GM21723 (cell line): ENCODE measurements around the gene MAP2K5.

Experiments
- ATAC-seq: cut with Tn5 transposase; IDR thresholded peaks from one replicate; pipeline ENCODE4 v1.9.1; 2021; ENCODE audit warnings: mild to moderate bottlenecking, moderate library complexity; ENCODE audit not compliant: unreplicated experiment

MAP2K5 gene

DNA sequence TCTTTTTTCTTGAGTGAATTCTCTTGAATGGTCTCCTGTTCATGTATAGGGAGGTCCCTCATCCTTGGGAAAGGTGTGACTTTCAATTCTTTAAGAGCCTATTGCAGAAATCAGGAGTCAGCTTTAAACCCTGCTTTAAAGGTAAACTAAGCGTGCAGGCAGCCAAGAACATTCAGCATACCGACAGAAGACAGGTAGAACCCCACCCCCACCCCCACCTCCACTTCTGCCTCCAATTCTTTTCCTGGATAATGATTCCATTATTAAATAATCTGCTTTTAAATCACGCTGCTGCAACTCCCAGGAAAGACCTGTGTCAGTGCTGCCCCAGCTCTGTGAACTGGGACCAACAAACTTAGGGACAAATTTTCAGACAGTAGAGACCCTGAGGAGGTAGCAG is 233.5 kb downstream of the MAP2K5 start:
- no peak for ATAC-seq

DNA sequence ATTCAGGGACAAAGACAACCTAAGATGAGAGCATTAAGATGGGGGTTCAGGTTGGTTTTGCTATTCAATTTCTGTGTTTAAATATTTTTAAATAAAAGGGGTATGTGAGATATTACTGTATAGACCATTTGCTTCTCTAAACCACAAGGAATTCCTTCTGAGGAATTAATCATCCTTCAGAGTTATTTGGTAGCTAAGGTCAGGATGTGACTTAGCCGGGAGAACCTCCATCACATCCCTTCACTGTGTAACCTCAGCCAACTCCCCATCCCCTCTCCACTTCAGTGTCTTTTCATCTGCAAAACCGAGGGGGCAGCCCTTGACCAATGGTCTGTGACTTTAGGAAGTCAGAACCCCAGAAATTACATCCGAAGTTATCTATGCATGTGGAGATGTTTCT is 234.1 kb downstream of the MAP2K5 start:
- no peak for ATAC-seq

DNA sequence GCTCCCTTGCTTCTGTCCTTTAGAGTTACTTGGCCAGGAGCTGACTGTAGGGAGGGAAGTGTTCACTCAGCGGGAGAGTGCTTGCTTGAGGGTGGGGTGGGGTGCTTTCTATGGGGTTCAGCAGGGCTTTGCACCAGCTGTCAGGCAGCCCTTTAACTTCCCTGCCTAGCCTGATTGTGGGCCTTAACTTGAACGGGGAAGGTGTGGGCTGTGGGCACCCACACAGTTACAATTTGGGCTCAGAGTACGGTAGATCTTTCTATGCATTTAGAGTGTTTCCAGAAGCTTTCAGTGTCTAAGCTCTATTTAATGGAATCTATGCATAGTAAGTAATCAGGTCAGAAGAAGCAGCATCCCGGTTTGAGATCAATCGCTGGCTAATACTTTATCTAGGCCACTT is 234.6 kb downstream of the MAP2K5 start:
- ATAC-seq: no peak

DNA sequence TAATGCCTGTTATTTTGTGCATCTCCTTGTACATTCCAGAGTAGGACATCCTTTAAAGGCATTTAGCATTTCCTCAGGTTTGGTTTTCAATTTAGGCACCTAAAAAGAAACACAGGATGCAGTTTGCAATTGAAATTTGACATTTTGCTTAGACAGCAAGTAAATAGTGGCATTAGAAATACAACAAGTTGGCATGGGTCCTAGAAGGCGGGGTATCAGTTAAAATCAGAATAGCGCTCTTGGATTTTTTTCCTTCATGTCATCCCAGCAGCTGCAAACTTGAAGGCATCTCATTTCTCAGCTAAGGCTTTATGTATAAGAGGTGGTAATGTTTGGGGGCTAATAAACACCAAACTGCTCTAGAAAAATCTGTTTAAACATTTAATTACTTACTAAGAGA is 235.3 kb downstream of the MAP2K5 start:
- ATAC-seq: no peak

DNA sequence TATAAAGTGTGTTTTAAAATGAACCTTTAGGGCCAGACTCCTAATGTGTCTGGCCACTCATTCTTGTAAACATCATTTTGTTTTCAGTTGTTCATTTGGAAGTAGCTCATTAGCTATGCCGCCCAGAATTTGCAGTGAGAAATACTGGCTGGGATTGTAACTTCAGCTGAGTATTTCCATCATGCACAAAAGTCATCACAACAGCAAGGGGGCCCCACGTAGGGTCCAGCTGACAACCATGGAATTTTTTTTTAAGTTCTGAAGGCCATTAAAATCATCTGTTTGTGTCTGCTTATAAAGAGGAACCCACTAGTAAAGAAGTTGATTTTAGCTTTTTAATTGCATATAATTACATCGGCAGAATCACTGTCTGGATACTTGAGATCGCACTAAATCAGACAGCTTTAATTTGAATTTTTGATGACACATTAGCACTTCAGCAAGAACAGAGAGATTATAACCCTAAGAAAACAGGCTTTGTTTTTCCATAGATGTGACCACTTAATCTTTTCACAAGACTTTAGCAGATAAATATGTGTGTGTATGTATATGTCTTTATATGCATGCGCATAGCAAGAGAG is 236.6 kb downstream of the MAP2K5 start:
- ATAC-seq: no peak

DNA sequence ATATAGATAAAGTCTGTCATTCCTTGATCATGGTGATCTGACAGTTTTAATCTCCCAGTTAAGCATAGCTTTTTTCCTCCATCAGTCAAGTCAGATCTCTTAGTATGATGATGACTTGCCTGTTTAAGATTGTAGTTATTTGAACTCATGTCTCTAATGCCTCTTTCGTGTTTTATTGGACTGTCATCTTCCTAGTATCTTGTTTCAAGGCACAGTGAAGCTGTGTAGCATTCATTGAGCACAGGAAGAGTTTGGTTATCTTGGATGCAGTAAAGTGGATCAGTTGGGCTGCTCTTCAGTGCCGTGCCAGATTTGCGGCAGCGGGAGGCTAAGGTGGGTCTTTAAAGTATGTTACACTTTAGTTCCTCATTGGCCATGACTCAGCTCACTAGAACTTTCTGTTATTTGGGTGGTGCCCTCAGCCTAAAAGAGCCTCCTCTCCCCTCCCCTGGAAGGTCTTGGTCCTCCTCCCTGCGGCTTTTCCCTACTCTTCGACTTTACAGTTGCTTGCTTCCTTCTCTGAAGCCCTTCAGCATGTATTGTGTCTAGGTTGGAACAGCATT is 237.1 kb downstream of the MAP2K5 start:
- ATAC-seq: no peak

DNA sequence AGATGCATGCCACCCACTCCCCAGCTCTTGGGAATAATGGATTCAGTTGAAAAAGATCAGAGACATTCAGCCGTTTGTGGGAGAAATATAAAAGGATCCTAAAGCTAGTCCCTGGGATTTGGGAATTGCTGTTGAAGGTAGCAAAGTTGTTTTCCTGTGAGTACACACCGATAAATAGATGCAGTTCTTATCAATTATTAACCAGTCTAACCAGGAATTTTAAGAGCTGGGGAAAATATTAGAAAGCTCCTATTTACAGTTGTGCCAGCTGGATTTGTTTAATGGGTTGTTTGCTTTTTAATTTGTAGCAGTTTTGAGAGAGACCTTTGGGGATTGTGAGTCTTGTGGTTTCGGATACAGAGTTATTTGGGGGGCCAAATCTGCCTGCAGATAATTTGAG is 238.6 kb downstream of the MAP2K5 start:
- no peak for ATAC-seq

DNA sequence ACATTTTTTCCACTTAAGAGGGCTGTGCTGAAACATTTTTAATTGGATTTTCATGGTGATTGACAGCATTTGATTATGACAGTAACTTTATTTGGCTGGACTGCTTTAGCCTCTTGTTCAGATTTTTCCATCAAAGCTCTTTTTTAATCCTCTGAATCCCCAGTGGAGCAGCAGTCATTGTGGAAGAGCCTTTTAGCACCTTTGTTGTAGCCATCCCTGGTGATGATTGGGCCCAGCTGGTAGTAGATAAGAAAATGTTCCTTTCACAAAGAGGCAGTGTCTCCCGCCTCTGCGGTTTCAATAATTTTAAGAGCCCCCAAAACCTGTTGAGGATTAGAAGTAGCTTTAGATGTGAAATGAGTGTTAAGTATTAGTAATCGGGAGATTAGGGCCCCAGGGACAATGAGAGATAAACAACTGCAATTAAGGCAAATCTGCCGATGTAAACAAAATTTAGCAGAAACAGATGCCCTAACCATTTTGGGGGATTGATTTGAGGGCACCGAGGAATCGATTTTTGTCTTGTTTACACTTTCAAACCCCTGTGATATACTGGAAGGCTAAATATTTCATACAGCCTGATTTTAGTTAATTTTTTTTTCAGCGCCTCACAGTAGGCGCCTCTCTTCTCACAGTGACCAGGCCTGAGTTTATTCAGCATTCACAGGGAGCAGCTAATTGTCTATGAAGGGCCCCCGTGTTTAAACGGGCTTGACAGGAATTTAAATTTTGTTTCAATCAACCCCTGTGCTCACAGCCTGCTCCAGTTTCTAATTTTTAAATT is 239.6 kb downstream of the MAP2K5 start:
- ATAC-seq: no peak

DNA sequence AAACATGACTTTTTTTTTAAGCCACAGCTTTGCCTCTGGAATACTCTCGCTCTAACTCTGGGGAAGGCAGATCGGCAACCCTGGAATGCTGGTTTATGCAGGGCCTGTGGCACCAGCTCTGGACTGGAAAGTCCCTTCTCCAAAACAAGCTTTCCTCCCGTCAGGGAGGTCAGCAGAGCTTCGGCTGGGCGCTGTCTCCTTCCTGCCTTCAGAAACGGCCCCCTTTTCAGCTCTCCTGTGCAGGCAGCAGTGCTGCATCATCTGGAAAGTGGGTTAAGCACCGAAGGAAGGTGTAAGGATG is 240.1 kb downstream of the MAP2K5 start:
- ATAC-seq: no peak

DNA sequence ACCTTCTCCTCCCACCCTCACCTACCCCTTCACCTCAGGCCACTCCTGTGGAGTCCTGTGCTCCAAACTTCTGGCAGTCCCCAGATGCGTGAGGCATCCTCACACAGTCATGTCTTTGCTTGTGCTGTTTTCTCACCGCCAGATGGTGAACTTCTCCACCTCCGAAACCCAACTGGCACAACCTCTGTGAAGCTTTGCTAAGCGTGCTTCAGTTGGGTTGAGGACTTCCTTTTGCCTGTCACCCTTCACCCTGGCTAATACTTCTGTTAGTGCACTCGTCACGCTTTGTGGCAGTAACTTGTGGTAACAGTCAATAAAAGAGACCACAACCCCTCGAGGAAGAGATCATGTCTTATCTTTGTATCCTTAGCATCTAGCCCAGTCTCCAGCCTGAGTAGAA is 240.8 kb downstream of the MAP2K5 start:
- peak; percentile 58 for ATAC-seq

DNA sequence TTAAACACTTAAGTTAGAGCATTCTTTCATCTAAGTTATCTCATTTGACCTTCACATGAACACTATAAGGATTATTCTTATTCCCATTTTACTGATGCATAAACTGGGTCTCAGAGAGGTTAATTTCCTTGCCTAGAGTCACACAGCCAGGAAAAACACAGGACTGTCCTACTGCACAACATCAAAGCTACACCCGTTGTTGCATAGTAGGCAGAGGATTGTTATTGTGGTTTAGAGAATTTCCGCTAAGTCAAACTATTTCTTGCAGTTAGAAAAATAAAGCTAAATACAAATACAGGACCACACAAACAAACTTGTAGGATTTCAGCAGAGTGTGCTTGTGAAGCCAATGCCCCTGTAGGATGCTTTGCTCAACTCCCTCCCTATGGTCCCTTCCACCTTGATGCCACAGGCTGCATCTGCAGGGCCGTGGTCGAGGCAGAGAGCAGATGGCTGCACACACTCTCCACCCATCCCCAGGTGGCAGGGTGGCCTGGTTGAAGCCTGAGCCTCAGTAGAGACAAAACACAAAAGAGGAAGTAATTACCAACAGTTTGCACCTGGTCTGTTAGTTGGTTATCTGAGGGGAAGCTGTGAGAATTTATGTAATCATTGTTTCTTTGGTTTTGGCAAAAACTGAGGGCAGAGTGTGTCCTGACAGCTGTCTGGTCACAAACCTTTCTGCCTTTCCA is 241.7 kb downstream of the MAP2K5 start:
- ATAC-seq: peak; percentile 85

DNA sequence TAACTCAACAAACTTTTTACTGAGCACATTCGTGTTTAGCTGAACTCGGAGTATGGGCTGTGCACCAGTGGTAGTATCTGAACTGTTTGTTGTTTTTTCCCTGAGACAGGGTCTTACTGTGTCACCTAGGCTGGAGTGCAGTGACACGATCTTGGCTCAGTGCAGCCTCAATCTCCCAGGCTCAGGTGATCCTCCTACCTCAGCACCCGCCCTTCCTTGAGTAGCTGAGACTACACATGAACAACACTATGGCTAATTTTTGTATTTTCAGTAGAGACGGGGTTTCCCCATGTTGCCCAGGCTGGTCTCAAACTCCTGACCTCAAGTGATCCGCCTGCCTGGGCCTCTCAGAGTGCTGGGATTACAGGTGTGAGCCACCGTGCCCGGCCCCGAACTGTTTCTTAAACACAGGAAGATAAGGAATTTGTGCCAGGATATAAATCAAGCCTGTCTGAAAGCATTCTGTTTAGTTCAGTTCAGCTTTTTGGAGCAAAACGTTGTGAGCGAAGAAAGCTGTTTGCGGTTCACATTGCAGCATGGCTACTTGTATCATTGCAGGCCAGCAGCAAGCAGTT is 242.4 kb downstream of the MAP2K5 start:
- peak; percentile 16 for ATAC-seq

DNA sequence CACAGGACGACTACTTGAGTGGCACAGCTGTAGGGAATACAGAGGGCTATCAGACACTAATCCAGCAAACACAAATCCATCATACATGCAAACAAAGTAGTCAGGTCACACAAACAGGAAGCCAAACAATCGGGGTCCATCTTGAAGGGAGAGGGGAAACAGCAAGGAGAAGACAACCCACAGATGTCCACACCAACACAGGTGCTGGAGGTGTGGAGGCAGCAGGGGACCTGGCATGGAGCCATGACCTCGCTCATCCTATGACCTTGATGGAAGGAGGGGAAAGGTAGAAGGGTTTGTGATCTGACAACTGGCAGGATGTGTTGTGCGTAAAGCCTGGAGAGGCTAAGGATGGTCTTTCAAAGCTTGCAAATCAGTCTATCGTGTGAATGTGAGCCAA is 242.9 kb downstream of the MAP2K5 start:
- no peak for ATAC-seq

DNA sequence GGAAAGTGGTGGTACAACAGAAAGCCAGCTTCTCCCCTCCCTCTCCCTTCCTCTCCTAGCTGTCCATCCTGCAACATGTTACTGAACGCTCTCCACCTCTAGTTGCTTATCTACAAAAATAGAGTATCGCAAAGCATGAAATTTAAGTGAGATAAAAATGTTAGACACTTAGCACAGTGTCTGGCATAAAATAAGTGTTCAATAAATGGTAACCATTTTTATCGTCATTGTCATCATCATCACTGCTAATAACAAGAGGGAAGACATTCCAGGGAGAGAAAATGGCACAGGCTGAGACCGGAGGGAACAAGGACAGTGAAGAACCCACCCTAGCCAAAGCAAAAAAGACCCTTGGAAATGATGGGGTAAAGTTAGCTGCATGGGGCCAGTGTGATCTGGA is 244.1 kb downstream of the MAP2K5 start:
- ATAC-seq: no peak

DNA sequence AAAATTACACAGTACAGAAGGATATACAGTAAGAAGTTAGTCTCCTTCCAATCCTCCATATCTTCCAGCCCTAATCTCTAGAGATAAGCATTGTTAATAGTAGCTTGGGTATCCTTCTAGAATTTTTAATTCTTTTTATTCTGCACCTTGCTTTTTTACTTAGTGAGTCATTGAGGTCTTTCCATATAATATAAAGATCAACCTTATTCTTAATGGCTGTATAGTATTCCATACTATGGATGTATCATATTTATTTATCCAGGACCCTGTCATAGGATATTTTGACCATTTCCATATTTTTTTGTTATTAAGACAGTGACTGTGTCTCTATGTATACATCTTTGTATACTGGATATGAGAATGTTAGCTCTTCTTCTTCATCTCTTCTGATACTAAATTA is 246.5 kb downstream of the MAP2K5 start:
- ATAC-seq: no peak

DNA sequence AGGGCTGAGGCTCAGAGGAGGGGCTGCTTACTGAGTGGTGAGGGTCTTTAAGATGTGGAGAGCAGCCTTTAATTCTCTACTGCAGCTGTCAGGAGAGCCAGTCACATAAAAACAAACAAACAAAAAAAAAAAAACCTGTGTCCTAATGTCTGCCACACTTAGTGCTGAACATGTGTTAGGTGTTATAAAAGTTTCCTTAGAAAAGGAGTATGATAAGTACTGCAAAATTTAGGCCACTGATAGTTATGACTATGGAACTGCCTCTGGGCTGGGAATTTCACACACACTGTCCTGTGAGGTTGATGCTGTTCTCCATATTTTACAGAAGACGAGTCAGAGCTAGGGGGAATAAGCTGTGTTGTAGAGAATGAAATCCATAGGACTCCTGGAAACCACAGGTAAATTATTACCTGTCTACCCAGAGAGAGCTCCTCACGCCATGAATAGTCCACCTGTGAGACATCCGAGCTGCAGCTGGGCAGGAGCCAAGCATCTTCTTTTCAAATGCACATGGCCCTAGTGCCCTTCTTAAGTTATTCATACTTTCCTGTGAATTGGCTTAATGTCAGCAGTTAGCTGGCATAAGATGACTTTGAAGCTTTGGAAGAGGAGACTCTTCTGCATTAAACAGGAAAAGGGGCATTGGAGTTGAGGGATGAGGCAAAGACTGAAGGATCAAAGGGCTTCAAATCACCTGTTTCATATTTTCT is 248.3 kb downstream of the MAP2K5 start:
- ATAC-seq: no peak

DNA sequence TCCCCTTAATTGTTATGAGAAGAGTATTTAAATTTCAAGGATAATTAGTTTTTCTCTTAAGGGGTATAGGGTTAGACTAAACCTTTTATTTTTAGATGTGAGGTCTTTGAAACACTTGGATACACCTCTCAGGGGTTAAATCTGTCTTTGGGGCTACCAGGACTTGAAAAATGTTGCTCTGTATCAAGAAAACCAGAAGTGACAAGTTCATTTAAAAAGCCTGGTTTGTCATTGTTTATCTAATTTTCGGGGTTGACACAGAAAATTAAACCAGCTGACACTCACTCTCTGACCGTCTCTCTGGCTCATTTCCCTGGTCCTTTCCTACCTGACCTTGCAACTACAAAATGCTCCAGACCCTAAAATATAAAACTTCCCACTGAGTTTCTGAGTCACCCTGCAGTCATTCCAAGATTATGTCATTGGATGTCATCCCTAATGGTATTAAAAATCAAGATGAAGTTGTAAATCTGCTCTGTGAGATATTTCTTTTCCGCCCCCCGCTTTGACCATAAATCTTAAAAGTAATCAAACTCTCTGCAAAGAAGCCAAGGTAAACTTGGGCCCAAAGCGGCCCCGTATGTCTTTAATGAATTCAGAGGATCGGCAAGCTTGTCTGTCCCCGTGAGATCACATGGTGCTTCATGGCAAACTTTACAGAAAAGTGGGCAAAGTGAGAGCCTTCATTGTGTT is 249.9 kb downstream of the MAP2K5 start:
- ATAC-seq: no peak

DNA sequence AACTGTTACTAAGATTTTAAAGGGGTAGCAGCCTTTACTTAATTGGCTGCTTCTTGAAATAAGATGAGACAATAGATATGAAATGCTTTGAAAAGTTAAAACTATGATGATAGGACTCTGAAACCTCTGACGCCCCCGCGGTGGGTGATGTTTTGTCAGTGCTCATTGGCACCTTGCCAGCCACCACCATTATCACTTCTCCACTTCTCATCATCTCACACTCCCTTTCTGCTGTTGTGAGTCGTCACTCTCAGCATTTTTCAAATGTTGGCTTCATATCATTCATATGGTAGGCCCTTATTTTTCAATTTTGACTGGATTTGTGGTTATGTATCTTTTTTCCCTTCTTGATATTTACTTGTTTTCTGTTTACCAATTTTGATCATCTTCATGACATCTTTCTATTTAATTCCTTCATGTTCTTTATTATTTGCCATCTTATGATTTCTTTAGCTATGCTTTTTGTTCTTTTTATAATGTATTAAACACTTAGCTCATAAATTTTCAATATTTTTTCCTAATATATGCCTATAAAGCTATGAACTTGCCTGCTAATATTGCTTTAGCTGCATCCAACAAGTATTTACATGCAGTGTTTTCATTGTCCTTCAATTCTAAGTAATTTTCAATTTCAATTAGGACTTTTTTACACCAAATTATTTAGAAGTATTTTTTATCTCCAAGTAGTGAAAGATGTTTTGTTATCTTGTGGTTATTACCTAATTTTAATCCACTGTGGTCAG is 252.5 kb downstream of the MAP2K5 start:
- no peak for ATAC-seq

DNA sequence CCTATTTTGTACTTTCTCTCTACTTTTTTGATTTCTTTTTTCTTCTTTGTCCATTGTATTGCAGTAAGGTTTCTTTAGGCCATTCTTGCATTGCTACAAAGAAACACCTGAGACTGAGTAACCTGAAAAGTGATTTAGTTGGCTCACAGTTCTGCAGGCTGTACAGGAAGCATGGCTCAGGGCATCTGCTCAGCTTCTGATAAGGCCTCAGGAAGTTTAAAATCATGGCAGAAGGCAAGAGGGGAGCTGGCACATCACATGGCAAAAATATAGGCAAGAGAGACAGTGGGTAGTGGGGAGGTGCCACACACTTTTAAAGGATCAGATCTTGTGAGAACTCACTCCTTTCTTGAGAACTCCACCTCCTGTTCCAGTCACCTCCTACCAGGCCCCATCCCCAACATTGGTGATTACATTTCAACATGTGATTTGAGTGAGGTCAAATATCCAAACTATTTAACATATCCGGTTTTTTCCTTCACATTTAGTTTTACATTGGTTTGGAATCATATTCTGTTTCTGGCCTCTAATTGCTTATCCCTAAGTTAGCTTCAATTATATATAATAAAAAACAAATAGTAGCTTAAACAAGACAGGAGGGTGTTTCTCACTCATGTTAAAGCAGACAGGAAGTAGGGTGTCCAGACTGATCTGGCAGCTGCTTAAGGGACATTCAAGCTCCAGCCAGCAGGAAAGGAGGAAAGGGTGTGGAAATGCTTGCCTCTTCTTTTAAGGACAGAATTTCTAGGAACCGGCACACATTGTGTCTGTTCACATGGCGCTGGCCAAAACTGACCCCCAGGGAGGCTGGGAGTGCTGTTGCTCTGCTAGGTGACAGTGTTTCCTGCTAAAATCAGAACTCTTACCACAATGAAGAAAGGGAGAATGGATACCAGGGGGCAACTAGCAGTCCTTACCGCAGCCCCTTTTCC is 254.0 kb downstream of the MAP2K5 start:
- ATAC-seq: no peak
